T-helper 1 cell (primary cell): Measurements from ENCODE around the gene TRMT10A.
"Not testable (repeated sequence)": the region's sequence is repeated elsewhere in the genome, so short reads cannot be mapped to it uniquely, and the experiment has no call there.

Source experiments
- DNase-seq, 5 donors: peaks; one replicate each; pipeline ENCODE4 v3.0.0-alpha.2; 2012 to 2020

TRMT10A gene

DNA sequence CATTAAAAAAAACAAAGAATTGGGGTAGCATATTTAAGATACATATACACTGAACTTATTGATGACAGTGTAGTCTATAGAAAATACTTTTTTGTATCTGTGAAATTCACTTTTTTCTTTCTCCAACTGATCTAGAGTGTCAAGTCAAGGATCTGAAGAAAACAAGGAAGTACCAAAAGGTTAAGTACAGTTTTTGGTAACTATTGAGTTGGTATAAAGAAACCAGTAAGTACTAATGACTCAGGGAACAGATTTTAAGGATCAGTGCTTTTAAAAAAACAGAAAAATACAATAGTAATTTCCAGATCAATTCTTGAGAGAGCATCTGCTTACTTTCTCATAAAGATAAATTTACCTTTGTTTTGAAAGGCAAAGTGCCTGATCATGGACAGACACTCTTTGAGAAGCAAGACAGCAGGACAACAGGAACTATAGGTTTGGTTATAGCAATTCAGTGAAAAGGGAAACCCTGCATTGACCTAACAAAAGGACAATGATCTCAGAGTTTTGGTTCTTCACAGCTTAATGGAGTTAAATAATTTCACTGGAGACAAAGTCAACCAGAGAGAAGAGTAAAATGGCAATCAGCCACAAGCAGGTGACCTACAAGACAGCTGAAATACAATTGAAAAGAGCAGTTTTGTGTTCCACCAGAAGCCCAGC is 23.4 kb downstream of the TRMT10A start:
- no peak for DNase-seq

DNA sequence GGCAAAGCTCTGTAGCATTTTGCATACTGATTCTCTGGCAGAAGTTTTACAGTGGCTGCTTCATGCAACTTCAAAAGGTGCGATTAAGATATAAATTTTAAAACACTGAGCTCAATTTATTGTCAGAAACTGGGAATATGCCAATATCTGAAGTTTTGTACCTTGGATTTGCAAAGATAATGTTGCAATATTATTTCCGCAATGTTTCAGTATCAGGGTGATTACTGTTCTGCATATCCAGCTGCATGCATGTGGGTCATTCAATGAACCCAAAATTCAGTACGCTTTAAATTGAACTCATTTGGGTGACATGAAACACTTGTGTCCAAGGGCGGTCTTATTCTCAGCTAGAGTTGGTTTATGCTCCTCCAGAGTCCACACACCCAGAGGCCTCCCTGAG is 26.2 kb downstream of the TRMT10A start:
- no peak for DNase-seq

DNA sequence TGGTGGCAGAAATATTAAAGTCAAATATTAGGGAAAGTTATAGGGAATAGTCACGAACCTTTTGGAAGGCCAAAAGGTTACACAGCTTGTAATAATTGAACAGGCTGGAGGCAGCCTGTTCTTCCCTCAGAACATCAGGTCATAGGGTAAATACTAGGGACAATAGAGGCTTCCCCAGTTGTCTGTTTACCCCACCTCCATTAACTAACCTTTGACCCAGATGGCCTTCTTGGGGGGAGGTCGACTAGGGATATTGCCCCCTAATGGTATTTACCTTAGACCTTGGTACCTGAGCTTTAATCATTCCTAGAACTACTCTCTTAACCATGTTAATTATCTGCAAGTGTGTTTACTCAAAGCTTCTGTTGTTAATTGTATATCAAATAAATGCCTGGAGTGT is 27.0 kb downstream of the TRMT10A start:
- DNase-seq, result no peak

DNA sequence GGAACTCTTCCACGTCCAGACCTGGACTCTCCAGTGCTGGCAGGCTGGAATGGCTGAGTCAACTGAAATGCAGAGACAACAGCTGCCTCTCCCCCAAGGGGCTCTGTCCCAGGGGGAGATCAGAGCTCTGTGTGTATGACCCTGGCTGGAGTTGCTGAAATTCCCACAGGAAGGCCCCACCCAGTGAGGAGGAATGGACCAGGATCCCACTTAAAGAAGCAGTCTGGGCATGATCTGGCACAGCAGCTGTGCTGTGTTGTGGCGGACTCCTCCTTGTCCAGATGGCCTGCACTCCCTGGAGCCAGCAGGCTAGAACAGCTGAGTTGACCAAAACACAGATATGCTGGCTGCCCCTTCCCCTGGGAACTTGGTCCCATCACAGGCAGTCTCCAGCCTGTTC is 27.6 kb downstream of the TRMT10A start:
- DNase-seq, result no peak

DNA sequence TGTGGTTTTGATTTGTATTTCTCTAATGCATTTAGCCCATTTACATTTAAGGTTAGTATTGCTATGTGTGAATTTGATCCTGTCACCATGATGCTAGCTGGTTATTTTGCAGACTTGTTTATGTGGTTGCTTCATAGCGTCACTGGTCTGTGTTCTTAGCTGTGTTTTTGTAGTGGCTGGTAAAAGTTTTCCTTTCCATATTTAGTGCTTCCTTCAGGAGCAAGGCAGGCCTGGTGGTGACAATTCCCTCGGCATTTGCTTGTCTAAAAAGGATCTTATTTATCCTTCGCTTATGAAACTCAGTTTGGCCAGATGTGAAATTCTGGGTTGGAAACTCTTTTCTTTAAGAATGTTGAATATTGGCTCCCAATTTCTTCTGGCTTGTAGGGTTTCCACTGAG is 29.1 kb downstream of the TRMT10A start:
- not testable (repeated sequence) for DNase-seq

DNA sequence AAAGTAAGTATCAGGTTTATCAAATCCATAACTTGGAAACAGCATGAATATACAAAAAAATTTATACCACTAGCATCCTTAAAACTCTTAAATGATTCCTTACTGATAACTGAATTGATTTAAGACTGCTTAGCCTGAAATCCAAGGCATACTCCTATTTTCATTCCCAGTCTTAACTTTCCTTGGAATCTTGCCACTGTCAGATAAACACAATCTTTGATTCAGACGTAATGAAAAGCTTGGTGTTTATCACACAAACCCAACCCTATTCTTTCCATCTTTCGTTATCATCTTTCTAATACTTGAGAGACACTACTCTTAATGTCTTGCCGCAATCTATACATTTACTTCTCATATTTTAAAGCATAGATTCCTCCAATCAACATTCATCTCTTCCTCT is 33.9 kb downstream of the TRMT10A start:
- DNase-seq, result no peak

DNA sequence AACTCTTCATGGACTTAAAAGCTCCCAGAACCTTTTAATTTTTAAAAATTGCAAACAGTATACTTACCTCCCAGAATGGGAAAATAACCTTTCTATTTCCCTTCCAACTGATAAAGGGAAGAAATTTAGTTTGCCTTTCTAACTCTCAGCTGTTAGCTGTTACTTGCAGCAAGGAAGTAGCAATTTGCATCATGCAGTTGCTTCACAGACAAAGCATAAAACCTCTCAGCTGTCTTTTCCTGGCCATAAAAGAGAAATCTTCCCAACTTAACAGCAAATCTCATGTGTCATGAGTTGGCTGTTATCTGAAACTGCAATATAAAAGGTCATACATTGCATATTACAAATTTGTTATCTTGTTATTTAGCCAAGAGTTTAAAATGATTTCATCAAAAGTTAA is 34.6 kb downstream of the TRMT10A start:
- no peak for DNase-seq

DNA sequence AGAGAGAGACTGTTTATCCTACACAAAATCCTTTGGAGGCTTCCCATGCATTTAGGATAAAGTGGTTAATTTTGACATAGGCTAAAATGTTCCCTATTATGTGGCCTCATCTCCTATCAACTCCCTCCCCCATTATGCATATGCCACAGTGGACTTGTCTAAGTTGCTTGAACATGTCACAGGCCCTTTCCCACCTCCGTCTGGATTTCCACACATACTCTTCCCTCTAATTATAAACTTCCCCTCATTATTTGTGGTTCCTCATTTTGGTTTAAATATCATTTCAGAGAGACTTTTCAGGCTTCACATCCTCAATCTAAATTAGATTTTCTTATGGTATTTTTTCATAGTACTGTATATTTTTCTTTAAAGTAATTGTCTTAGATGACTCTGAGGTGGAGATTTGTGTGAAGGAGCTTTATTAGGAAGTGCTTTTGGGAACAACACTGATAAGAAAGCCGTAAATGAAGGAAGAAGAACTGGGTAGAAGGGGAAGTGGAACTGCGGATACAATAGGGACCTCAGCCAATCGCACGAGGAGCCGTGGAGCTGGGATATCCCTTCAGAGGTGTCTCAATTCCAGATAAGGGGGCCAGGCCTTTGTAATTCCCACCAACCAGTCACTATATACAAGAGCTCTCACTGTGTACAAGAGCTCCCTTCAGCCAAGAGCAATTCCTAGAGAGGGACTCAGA is 45.1 kb downstream of the TRMT10A start:
- DNase-seq, result no peak

DNA sequence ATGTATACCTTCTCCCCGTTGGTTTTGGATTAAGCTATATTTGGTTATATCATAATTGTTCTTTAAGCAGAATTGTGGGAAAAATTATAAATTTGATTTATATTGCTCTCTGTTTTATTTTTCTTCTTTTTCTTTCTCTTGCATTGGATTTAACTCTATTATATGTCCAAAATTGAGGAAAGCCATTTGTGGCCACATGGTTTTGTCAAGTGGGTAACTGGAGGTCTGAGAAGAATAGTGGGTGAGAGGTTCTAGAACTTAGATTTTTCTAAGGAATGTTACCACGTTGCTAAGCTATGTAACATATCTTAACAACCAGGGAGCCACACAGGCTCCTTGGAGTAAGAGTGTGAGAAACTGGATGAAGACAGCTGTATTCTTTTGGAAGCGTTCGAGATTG is 53.1 kb downstream of the TRMT10A start, which contains the start of gene C4orf17:
TSS of gene C4orf17 (plus strand) at position 301 of the 400 bp plus-strand sequence. CDS start 2,061 bp downstream, outside the sequence.
- no peak for DNase-seq

DNA sequence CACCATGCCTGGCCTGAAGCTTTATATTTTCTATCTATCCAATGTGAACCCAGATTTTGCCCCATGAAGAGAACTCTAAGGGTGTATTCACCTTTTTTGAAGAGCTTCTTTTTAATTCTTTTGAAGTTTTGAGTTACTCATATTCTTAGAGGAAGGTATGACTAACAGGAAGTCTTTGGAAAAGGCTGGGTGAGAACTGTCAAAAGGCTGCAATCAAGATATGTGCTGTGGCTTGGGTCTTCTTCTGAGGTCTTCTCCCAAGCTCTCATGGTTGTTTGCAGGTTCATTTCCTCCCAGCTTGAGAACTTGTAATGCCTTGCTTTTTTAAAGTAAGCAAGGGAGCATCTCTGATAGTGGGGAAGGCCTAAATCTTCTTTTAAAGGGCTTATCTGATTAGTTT is 56.1 kb downstream of the TRMT10A start:
- peak in 2 of 5 donors; percentile 4 to 82 for DNase-seq

DNA sequence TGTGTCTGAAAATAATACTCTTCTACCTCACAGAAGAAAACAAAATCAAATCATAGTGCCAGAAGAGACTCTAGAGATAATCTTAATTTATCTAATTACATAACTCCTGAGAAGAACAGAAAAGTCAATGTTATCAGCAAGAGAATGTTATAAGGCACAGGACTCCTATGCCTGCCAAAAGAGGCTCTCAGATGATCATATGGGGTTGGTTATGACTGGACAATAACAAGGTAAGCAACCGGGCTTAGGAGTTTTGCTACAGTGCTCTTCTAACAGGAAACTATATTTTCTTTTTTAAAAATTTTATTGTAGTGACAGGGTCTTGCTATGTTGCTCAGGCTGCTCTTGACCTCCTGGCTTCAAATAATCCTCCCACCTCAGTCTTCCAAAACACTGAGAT is 56.5 kb downstream of the TRMT10A start:
- peak in 1 of 5 donors; percentile 46 for DNase-seq

DNA sequence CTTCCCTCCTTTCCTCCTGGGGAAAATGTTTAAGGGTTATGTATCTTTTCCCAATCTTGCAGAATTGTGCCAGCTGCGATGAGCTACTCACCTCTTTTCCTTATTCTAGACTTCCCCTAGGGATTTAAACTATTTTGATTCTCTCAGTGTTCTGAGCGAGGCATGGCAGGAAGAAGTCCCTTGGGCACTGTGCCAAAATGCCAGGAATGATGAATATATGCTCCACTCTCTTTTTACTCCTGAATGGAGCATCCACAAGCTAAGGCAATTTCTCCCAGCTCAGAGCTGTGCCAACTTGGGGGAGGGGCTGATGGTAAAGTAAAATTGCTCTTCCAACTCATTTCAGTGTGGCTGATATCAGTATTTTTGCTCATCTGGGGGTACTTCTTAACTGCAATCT is 57.1 kb downstream of the TRMT10A start:
- DNase-seq, result no peak

DNA sequence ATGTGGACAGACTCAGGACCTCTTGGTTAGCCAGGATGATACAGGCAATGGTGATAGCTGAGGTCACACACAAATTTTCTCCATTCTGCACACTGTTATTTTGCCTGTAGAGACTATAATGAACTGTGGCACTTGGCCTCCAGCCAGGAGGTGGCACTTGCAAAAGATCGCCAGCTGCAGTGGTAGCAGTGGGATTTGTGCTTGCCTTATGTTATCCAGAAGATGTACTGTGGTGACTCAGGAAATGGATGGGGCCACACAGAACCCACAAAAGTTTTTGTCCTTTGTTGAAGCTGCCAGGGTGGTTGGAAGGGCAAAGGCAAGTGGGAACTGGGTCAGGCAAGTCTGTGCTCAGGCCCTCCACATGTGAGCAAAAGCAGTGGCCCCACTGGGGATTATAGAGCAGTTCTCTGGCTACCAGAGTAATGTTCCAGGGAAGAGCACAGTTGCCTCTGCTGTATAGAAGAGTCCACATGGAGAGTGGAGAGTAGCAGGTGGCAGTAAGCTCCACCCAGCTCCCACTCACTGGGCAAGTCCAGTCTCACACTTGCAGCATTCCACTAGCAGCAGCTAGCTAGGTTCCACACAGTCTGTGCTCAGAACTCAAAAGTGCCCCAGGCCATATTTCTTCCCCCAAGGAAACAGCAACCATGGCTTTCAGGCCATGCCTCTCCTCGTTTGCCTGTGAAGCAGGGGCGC is 58.9 kb downstream of the TRMT10A start:
- DNase-seq, result peak in 1 of 5 donors; percentile 4
